NCI-H1105 treated with DMSO at 0.1 percent for 48 hours (cell line): ENCODE data around the gene NXPH1.
"Not testable (repeated sequence)": the region's sequence is repeated elsewhere in the genome, so short reads cannot be mapped to it uniquely, and the experiment has no call there.

ENCODE experiments used
- DNase-seq: peaks from one replicate; lab custom pipeline; 2025; lab: John Stamatoyannopoulos, UW

Gene NXPH1

DNA sequence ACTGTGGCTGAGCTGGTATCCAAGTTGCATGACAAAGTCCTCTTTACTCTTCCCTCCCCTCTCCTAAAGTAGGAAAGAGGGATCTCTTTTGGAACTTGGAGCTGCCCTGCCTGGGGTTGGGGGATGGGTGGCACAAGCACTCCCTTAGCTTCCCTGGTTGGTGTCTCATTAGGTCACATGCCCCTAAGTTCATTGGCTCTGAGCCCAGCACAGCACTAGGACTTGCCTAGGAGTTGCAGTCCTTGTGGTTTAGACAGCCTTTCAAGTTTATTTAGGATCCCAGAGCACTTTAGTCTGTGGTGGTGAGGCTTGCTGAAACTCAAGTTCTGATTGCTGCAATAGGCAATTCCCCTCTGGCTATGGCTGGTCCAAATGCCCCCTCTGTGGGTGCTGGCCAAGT is 281.4 kb downstream of the NXPH1 start:
- DNase-seq = no peak

DNA sequence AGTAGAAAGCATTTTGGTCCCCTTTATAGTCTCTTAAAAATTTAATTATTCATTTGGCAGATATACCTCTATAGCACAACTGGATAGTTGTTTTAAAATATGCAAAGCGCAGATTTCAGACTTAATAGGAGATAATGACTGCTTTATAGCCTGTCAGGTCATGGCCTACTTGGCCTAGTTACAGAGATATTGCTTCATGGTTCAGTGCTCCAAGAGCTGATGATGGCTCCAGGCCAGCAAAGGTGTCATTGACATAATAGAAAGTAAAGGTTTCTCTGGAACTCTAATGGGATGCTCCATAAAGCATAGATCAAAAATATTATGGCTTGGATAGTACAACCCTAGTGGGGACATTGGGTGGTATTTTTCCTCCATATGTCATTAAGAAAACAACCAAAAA is 285.7 kb downstream of the NXPH1 start:
- peak; percentile 97 for DNase-seq

DNA sequence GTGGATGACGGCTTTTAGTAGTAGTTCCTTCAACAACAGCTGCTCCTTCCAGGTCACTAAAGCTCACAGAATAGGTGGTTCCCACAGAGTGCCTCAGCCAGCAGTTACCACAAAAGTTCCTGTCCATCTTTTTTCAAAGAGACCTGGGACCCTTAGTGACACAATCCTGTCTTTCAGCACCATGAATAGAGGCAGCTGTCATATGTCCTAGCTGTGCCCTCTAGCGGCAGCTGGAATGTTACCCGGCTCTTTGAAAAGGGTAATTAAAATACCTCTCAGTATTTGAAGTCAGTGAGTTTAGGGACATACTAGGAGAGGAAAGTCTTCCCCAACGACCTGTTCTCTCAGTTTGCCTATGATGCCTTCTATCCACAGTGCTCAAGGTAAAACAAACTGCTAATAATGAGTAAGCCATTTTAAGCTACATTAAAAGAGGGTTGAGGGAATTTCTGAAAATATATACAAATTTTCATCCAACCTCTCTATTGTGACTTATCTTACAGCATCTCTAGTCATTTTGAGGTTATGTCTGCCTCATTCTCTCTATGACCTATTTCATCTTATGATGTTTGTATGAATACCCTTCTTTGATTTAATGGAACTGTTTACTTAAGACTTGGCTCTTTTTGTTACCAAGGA is 290.8 kb downstream of the NXPH1 start:
- DNase-seq = peak; percentile 67

DNA sequence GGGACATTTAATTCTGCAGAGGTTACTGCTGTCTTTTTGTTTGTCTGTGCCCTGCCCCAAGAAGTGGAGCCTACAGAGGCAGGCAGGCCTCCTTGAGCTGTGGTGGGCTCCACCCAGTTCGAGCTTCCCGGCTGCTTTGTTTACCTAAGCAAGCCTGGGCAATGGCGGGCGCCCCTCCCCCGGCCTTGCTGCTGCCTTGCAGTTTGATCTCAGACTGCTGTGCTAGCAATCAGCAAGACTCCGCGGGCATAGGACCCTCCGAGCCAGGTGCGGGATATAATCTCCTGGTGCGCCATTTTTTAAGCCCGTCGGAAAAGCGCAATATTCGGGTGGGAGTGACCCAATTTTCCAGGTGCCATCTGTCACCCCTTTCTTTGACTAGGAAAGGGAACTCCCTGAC is 298.3 kb downstream of the NXPH1 start:
- not testable (repeated sequence) for DNase-seq

DNA sequence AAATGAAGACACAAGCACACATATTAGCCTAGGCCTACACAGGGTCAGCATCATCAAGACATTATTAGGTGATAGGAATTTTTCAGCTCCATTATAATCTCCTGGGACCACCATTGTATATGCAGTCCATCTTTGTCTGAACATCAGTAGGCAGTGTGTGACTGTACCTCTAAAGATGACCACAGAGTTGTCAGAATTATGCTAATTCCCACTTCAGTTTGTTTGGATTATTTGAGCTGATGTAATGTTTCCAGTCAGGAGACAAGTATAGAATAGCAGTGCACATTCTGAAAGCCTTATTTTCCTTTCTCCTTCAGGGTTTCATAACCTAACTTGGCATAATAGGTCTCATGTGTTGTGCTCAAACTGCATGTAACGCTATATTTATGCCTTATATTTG is 306.4 kb downstream of the NXPH1 start:
- DNase-seq = no peak

DNA sequence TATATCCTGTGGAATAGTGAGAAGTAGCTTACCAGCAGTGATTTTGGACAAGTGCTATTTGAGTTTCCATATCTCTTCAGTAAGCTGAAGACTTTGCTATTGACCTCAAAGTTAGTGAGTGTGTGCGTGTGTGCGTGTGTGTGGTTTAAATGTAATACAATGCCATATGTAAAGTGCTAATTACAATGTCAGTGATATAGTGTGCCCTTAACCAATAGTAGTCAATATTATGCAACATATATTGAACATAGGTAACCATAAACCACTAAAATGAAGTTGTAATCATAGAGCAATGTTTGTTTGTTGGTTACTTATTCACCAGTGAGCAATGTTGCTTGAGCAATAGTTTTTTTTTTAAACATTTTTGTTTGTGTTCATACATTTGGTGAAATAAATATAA is 309.4 kb downstream of the NXPH1 start:
- no peak for DNase-seq

DNA sequence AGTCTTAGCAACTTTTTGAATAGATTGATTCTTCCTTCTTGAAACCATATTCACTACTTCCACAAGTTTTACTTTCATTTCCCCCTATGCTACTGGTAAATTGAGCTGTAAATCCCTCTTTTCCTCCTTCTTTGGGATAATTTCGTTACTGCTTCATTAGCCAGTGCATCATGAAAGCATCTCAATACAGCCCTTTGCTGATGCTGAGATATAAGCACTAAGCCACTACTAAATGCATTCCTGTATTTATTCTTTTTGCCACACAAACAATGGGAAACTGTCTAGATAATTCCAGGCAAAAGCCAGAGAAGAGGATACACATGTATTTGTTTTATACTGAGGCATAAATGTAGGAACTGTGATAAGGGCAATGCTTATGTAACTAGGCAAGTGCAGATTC is 313.9 kb downstream of the NXPH1 start:
- DNase-seq = no peak

DNA sequence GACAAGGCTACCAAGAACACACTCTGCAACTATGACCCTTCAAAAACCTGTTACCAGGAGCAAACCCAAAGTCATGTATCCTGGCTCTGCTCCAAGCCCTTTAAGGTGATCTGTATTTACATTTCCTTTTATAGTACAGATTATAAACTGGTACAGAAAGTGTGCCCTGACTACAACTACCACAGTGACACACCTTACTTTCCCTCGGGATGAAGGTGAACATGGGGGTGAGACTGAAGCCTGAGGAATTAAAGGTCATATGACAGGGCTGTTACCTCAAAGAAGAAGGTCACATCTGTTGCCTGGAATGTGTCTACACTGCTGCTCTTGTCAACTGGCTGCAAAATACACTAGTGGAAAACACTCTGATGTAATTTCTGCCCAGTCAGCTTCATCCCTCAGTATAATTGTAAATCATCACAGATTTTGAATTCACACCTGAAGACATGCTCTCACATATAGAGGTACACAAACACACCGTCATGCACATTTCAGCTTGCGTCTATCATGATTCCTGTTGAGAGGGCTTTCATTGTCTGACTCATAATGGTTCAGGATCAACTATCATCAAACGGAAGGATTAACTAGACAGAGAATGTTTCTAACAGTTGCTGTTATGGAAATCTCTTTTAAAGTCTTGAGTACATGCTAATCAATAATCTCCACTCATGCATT is 318.3 kb downstream of the NXPH1 start:
- peak; percentile 66 for DNase-seq

DNA sequence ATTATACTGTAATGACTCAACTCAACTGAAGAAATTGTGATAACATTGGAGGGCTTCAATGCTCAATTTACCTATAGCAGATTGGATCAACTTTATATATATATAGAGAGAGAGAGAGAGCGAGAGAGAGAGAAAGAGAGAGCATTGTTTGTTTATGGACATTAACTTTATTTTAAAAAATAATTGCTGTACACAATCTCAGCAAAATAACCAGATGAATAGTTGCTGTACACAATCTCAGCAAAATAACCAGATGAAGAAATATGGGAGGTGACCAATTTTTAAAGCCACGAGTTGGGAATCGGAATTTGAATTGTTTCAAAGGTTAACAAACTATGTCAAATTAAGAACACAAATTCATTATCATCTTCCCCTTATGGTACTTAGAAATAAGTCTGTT is 319.9 kb downstream of the NXPH1 start:
- no peak for DNase-seq

DNA sequence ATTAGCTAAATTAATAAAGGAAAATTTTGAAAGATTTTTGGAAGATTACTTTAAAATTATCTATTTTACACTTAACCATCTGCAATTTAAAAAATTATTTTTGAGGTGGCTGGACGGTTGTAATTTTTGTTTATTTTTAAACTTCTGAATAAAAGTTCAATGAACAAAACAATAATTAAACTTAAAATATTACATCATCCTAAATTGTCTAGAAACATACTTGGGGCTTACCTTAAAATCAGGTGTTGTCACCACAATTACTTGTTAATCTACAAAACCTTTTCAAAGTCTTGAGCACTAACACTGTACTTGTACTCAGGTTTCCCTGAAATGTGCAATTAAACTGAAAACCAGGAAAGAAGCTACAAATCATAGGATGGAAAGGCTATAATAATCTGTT is 328.3 kb downstream of the NXPH1 start:
- no peak for DNase-seq

DNA sequence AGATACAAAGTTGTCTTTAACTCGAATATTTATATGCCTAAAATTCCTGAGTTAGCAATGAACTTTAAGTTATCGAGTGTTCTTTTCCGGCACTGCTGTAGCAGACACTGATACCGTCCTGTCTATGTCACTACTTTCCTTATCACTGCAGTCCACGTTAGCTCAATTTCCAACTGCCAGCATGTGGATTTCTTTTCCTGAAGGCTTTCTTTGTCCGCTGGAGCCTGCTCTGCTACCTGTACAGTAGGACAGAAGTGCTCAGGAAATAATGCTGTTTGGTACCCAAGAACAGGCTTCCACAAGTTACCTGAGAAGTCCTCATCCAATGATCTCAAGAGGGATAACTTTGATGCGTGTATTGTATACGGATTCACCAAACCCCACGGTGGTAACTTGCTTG is 329.4 kb downstream of the NXPH1 start:
- DNase-seq = no peak

DNA sequence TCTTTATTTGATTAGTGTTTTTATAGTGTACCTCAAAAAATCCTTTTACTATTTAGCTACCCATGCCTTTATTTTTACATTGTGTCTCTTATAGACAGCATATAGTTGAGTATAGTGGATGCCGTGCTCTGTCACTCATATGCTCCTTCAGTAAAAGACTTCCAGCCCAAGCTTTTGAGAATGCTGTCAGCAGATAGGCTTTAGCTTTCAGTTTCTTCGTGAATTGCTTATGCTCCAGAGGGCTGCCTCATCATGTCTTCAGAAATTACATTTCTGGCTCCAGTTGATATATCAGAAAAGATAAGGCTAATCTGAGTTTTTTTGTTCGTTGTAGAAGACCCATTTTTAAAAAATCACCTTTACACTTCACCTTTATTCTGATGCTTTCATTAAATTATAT is 332.0 kb downstream of the NXPH1 start:
- DNase-seq = no peak

DNA sequence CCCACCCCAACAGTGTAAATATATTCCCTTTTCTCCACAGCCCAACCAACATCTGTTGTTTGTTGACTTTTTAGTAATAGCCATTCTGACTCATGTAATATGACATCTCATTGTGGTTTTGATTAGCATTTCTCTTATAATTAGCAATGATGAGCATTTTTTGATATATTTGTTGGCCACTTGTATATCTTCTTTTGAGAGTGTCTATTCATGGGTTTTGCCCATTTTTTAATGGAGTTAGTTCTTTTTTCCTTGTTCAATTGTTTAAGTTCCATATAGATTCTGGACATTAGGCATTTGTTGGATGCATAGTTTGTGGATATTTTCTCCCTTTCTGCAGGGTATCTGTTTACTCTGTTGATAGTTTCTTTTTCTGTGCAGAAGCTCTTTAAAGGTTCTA is 340.1 kb downstream of the NXPH1 start:
- no peak for DNase-seq

DNA sequence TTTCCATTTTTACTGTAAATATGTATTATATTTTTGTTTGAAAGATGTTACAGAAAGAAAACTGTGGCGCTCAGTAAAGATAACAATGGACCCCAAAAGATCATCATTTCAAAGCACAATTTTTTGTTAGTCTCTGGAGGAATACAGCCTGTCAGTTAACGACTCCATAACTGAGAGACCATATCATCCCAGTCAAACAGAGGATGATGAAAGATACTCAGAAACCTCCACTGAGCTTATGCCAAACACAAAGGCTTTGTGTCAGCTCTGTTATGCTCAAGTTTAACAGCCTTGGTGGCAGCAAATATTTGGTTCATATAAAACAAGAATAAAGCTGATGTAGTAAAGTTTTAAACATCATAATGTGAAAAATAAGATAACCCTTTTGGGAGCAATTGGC is 345.1 kb downstream of the NXPH1 start:
- no peak for DNase-seq

DNA sequence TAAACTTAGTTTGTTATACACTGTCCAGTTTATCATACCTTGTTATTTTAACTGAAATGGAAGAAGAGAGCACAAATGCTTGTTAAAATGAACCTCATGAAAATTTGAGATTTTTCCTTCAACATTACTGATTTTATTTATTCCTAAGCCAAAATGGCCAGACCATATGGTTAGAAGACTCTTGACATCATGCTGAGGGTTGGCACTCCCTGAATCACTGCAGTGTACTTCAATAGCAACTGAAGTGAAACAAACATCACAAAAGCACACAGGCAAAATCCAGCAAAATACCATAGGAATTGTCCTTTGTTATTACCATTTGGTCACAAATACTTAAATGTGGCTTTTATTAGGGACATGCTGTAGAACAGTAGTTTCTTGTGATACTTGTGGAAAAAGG is 347.8 kb downstream of the NXPH1 start:
- no peak for DNase-seq

DNA sequence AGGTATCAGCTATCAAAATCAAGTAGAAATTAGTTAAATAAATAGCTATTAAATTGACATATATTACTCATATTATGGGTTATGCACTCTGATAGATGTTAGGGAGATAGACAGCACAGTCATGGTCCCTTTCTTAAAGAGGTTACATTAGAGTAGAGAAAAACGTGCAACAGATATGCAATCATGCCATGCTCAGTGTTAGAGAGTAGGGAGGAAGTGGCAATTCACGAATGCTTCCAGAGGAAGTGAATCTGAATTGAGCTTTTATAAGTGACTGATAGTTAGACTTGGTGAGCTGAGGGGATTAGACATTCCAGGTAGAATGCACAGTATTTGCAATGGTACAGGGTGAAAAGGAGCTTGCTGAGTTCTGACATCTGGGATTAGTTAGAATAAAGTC is 349.8 kb downstream of the NXPH1 start:
- no peak for DNase-seq

DNA sequence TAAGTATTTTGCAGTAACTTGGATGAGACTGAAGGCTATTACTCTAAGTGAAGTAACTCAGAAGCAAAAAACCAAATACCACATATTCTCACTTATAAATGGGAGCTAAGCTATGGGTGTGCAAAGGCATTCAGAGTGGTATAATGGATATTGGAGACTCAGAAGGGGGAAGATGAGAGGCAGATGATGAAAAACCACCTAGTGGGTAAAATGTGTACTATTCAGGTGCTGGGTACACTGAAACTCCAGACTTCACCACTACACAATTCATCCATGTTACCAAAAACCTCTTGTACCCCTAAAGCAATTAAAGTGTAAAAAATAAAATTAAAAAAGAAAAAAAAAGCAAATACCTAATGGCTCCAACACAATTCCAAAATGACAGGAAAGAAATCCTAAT is 351.7 kb downstream of the NXPH1 start:
- DNase-seq = no peak

DNA sequence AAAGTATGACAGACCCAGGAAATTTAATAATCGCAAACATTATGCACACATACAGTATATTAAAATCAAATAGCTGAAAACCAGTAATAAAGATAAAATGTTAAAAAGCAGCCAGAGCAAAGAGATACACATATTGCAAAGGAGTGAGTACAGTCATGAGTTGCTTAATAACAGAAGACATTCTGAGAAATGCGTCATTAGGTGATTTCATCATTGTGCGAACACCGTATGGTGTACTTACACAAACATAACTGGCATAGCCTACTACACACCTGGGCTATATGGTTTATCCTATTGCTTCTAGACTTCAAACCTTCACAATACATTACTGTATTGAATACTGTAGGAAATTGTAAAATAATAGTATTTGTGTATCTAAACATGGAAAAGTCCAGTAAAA is 367.6 kb downstream of the NXPH1 start:
- no peak for DNase-seq
